Upper lobe of left lung (tissue), 6 donors: Measurements from ENCODE around the gene SIAH3. TPM values are rescaled to one million over a fixed set of nuclear protein-coding genes. Genes with fewer than 3 reads are reported as not detected.

ENCODE experiments used
- ATAC-seq, 2 donors: fragments of 200-7000 bp; cut with Tn5 transposase; one replicate each; pipeline ENCODE4 v1.9.1; 2022; ENCODE audit warnings: mild to moderate bottlenecking in 2 of 2, moderate library complexity in 2 of 2; ENCODE audit not compliant: low FRiP score in 2 of 2
- DNase-seq, 2 donors: peaks; one replicate each; pipeline ENCODE4 v3.0.0-alpha.2; 2019 to 2020
- H3K27ac ChIP-seq, 4 donors: fragments of 200-600 bp; sonication (generic); one replicate each; pipeline ENCODE4 v1.5.1; 2016 to 2019
- H3K27me3 ChIP-seq, 4 donors: fragments of 200-600 bp; sonication (generic); one replicate each; pipeline ENCODE4 v1.5.1; 2017 to 2019
- H3K36me3 ChIP-seq, 4 donors: fragments of 200-600 bp; sonication (generic); one replicate each; pipeline ENCODE4 v1.5.1; 2016 to 2019
- H3K4me1 ChIP-seq, 4 donors: fragments of 200-600 bp; sonication (generic); one replicate each; pipeline ENCODE4 v1.5.1; 2018 to 2019
- H3K4me3 ChIP-seq, 4 donors: fragments of 200-600 bp; sonication (generic); one replicate each; pipeline ENCODE4 v1.5.1; 2017 to 2019; ENCODE audit warnings: mild to moderate bottlenecking in 2 of 4, moderate library complexity in 1 of 4
- H3K9me3 ChIP-seq, 4 donors: fragments of 200-600 bp; sonication (generic); one replicate each; pipeline ENCODE4 v1.5.1; 2018 to 2019
- EP300 ChIP-seq, 4 donors: sonication (generic); formaldehyde crosslinking; IDR thresholded peaks; one replicate each; pipeline ENCODE4 v1.5.1; 2017; ENCODE audit warnings: antibody characterized with exemption in 4 of 4, control low read depth in 2 of 4
- POLR2A ChIP-seq, 4 donors: fragments of 450-650 bp; IDR thresholded peaks; one replicate each; pipeline ENCODE4 v1.5.1; 2016 to 2017; ENCODE audit warnings: antibody characterized with exemption in 4 of 4, mild to moderate bottlenecking in 2 of 4
- POLR2AphosphoS5 ChIP-seq, 2 donors: sonication (generic); formaldehyde crosslinking; IDR thresholded peaks; one replicate each; pipeline ENCODE4 v1.5.1; 2017; ENCODE audit warnings: antibody characterized with exemption in 2 of 2
- WGBS, 2 donors: methylation state at CpG; one replicate each; pipeline ENCODE4 v1.1.5; 2017 to 2018; 5-methylcytosine and 5-hydroxymethylcytosine counted together
- total RNA-seq, 6 donors: library from RNA; depleted of rRNA in 4 of 6; stranded (reverse); fragments of >200 nt in 4 of 6; gene quantifications; one replicate each; pipeline versions ENCODE4 v1.1.0 to v1.2.1, GENCODE V29; 2016 to 2021
- TF ChIP-seq, protein P1 (sequence below), 6 experiments: fragments of 450-650 bp in 4 of 6; fragments of 200-600 bp in 2 of 6; sonication (generic) in 2 of 6; IDR thresholded peaks; one replicate each; pipeline ENCODE4 v1.5.1; 2016 to 2019; ENCODE audit warnings: antibody characterized with exemption in 6 of 6
- donor health status: DM: no; HTN: no; CAD: no; lungs with moderate emphysema.
- donor health status: DM: no; HTN: yes; CAD: no; lungs with severe emphysema.

The SIAH3 gene
- total RNA-seq, 6 donors from 2014 or later = under 0.01 to 0.39 (median 0.03) TPM; not detected in 1

GRCh38 chr13:45821811-45822210, 29.7 kb downstream of the SIAH3 start:
- DNase-seq = no peak
- WGBS, 2 donors = 83 to 87% methylated on average over 5 to 6 of the region's 6 CpGs
- TF ChIP-seq POLR2AphosphoS5 (IDR thresholded peaks at IDR 0.05) = no peak
- TF ChIP-seq POLR2A (IDR thresholded peaks at IDR 0.05) = no peak
- TF ChIP-seq, protein P1, sequence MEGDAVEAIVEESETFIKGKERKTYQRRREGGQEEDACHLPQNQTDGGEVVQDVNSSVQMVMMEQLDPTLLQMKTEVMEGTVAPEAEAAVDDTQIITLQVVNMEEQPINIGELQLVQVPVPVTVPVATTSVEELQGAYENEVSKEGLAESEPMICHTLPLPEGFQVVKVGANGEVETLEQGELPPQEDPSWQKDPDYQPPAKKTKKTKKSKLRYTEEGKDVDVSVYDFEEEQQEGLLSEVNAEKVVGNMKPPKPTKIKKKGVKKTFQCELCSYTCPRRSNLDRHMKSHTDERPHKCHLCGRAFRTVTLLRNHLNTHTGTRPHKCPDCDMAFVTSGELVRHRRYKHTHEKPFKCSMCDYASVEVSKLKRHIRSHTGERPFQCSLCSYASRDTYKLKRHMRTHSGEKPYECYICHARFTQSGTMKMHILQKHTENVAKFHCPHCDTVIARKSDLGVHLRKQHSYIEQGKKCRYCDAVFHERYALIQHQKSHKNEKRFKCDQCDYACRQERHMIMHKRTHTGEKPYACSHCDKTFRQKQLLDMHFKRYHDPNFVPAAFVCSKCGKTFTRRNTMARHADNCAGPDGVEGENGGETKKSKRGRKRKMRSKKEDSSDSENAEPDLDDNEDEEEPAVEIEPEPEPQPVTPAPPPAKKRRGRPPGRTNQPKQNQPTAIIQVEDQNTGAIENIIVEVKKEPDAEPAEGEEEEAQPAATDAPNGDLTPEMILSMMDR (IDR thresholded peaks at IDR 0.05) = no peak
- TF ChIP-seq EP300 (IDR thresholded peaks at IDR 0.05) = no peak

DNA sequence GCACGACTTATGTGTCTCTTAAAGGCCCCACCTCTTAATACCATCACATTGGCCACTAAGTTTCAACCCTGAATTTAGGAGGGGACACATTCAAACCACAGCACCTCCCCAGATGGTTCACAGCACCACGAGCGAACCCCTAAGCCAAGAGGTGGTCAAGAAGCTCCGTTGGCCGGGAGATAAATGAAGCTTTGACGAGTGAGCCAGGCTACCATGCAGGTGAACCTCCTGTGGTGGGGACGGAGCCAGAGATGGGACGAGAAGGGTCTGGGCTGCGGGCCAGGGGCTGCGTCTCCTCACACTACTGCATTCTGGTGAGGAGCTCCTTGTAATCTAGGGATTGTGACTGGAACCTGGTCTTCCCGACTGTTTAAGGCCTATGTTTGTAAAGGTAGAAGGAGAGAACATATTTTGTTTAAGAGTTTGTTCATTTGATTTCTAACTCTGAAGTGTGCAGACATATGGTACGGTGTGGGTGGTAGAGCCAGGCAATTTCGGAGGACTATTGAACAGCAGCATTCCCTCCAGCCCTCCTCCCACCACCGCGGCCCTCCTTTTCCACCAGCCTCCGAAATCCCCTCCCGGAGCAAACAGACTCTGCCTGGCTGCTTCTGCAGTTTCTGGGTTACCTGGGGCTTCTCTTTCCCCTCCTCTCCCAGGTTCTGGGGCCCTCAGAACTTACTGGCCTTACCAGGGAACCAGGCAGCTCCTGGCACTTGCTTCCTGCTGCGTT, 31.3 kb downstream of the SIAH3 start:
- Histone ChIP-seq H3K27ac (no peak overlapping the region), H3K4me3 (no peak overlapping the region), H3K9me3 (peaks cover 0 to 4% (median 0%) of the 10 kb centered on the region in 4 donors), H3K36me3 (no peaks in the 10 kb centered on the region), H3K27me3 (no peaks in the 10 kb centered on the region), H3K4me1 (no peaks in the 10 kb centered on the region)
- TF ChIP-seq EP300 (IDR thresholded peaks at IDR 0.05) = no peak
- TF ChIP-seq, protein P1 (IDR thresholded peaks at IDR 0.05) = no peak
- TF ChIP-seq POLR2A (IDR thresholded peaks at IDR 0.05) = no peak
- TF ChIP-seq POLR2AphosphoS5 (IDR thresholded peaks at IDR 0.05) = no peak
- 92 to 93% methylated on average over 17 to 18 of the region's 18 CpGs for WGBS, 2 donors
- ATAC-seq (no peak), DNase-seq (peak in 1 of 2 donors; percentile 36)

More at GRCh38 chr13:45821811-45822210, 29.7 kb downstream of the SIAH3 start:
- H3K9me3 ChIP-seq = peaks cover 0 to 4% (median 0%) of the 10 kb centered on the region in 4 donors
- no peaks in the 10 kb centered on the region for H3K36me3 ChIP-seq
- no peak overlapping the region for H3K27ac ChIP-seq
- ATAC-seq = no peak
- no peaks in the 10 kb centered on the region for H3K27me3 ChIP-seq
- no peak overlapping the region for H3K4me3 ChIP-seq
- no peaks in the 10 kb centered on the region for H3K4me1 ChIP-seq

DNA sequence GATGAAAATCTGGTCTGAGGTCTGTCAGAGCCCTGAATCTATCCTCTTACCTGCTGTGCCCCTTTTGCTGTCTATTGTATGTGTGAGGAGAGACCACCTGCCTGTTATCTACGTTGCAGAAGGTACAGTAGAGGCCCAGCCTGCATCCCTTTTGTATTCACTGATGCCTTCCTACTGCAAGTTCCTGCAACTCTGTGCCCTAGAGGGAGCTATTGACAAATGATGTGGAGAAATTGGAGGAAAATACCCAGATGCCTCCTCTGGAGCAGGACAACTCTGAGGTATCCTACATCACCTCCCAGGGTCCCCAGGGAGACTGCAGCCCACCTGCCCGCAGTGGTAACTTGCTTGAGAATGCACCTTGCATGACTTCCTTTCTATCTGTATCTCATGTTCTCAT, 33.7 kb downstream of the SIAH3 start:
- Histone ChIP-seq H3K4me3 (no peak overlapping the region), H3K27me3 (no peaks in the 10 kb centered on the region), H3K9me3 (peaks cover 0 to 4% (median 0%) of the 10 kb centered on the region in 4 donors), H3K36me3 (no peaks in the 10 kb centered on the region), H3K4me1 (no peaks in the 10 kb centered on the region), H3K27ac (no peak overlapping the region)
- no peak for TF ChIP-seq EP300 (IDR thresholded peaks at IDR 0.05)
- TF ChIP-seq POLR2A (IDR thresholded peaks at IDR 0.05) = no peak
- TF ChIP-seq, protein P1 (IDR thresholded peaks at IDR 0.05) = no peak
- no peak for TF ChIP-seq POLR2AphosphoS5 (IDR thresholded peaks at IDR 0.05)
- DNase-seq = no peak
- ATAC-seq = no peak
- WGBS, 2 donors = 73 to 78% methylated on average over 2 of the region's 2 CpGs

DNA sequence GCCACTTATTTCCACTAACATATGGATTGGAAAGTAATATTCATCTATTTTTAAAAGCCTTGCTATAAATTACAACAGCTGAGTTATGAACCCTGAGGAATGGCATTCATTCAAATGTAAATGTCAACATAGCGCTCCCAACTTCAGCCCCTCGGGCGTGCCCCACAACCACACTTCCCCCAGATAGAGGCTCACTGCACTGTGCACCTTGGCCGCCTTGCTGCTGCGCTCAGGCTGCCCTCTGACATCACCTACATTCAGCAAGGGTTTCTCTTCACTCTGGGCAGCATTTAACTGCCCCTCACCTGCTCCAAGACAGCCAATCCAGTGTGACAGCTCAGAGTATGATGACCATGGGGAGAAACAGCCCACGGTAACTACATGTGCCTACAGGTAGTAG, 35.1 kb downstream of the SIAH3 start:
- TF ChIP-seq POLR2AphosphoS5 (IDR thresholded peaks at IDR 0.05) (no peak), POLR2A (IDR thresholded peaks at IDR 0.05) (no peak), EP300 (IDR thresholded peaks at IDR 0.05) (no peak)
- TF ChIP-seq, protein P1 (IDR thresholded peaks at IDR 0.05) = no peak
- no peaks in the 10 kb centered on the region for H3K36me3 ChIP-seq
- no peaks in the 10 kb centered on the region for H3K27me3 ChIP-seq
- H3K4me3 ChIP-seq = no peak overlapping the region
- H3K4me1 ChIP-seq = no peaks in the 10 kb centered on the region
- no peak for ATAC-seq
- 72 to 81% methylated on average over 4 to 6 of the region's 6 CpGs for WGBS, 2 donors
- DNase-seq = no peak
- H3K27ac ChIP-seq = no peak overlapping the region
- H3K9me3 ChIP-seq = peaks cover 0 to 4% (median 0%) of the 10 kb centered on the region in 4 donors
